WTC11 (cell line): Measurements from ENCODE around the gene ALG6. TPM values are rescaled to one million over a fixed set of nuclear protein-coding genes. Genes with fewer than 3 reads are reported as not detected.
A peak's percentile ranks its signal among the peaks of the same experiment; 100 is the strongest.

ENCODE experiments used
- ATAC-seq: fragments of 200-7000 bp; cut with Tn5 transposase; 2 replicates; pipeline ENCODE4 v1.10.0; 2021; ENCODE audit warnings: mild to moderate bottlenecking, moderate library complexity
- Bru-seq: library from RNA; stranded (reverse); fragments of 400-500 nt; gene quantifications from one replicate; lab custom pipeline; 2021; lab: Mats Ljungman, UMichigan
- CTCF ChIA-PET: fragments of 300-600 bp; sonication (Branson Sonifier 250); formaldehyde crosslinking; loops from one replicate; lab custom pipeline; 2021; ENCODE audit warnings: antibody characterized with exemption; lab: Charles Lee
- POLR2A ChIA-PET: fragments of 350-600 bp; sonication (Branson Sonifier 250); formaldehyde crosslinking; loops from one replicate; lab custom pipeline; 2021; ENCODE audit warnings: antibody characterized with exemption; lab: Charles Lee
- DNase-seq: peaks from one replicate; pipeline ENCODE4 v3.0.0; 2021; ENCODE audit warnings: low spot score
- H3K27ac Mint-ChIP-seq: 2 replicates; pipeline ENCODE4 v1.8.0; 2021; ENCODE audit warnings: mixed read lengths
- H3K27me3 Mint-ChIP-seq: 2 replicates; pipeline ENCODE4 v1.8.0; 2021; ENCODE audit warnings: low read depth, mild to moderate bottlenecking, moderate library complexity, mixed read lengths
- H3K36me3 Mint-ChIP-seq: 2 replicates; pipeline ENCODE4 v1.8.0; 2021; ENCODE audit warnings: mixed read lengths
- H3K4me1 Mint-ChIP-seq: 2 replicates; pipeline ENCODE4 v1.8.0; 2022; ENCODE audit warnings: mixed read lengths
- H3K4me3 Mint-ChIP-seq: 2 replicates; pipeline ENCODE4 v1.8.0; 2021; ENCODE audit warnings: mild to moderate bottlenecking, moderate library complexity, mixed read lengths
- H3K9me3 Mint-ChIP-seq: 2 replicates; pipeline ENCODE4 v1.8.0; 2021; ENCODE audit warnings: mixed read lengths
- ATF1 ChIP-seq: sonication (generic); formaldehyde crosslinking; IDR thresholded peaks from 2 replicates; pipeline ENCODE4 v1.8.1; 2023; ENCODE audit warnings: mild to moderate bottlenecking, moderate library complexity, missing genetic modification reagents
- JAZF1 ChIP-seq: fragments of 250-450 bp; sonication (Bioruptor Pico); IDR thresholded peaks from 2 replicates; pipeline ENCODE4 v1.9.0; 2021; ENCODE audit warnings: moderate library complexity, mild to moderate bottlenecking, inconsistent platforms
- KAT7 ChIP-seq: sonication (generic); formaldehyde crosslinking; IDR thresholded peaks from 2 replicates; pipeline ENCODE4 v1.8.1; 2023; ENCODE audit warnings: missing genetic modification reagents, mild to moderate bottlenecking, borderline replicate concordance
- SMAD4 ChIP-seq: sonication (generic); formaldehyde crosslinking; IDR thresholded peaks from 2 replicates; pipeline ENCODE4 v1.8.0; 2022; ENCODE audit warnings: mild to moderate bottlenecking, missing genetic modification reagents
- TEAD4 ChIP-seq: sonication (generic); formaldehyde crosslinking; IDR thresholded peaks from 2 replicates; pipeline ENCODE4 v1.8.0; 2022; ENCODE audit warnings: mild to moderate bottlenecking, missing genetic modification reagents
- ZNF121 ChIP-seq: sonication (generic); formaldehyde crosslinking; IDR thresholded peaks from 2 replicates; pipeline ENCODE4 v1.8.0; 2023; ENCODE audit warnings: missing genetic modification reagents
- ZNF138 ChIP-seq: sonication (generic); formaldehyde crosslinking; conservative IDR thresholded peaks from 2 replicates; pipeline ENCODE4 v1.8.1; 2022; ENCODE audit warnings: mild to moderate bottlenecking, moderate library complexity, missing genetic modification reagents
- long read RNA-seq, 3 experiments: library from RNA in 1 of 3; library from capped mRNA in 1 of 3; library from polyadenylated mRNA in 1 of 3; unstranded in 2 of 3; stranded (forward) in 1 of 3; transcript quantifications; one replicate each; pipeline ENCODE4 v2.0.0, GENCODE V29; 2021
- total RNA-seq: library from RNA; stranded (reverse); gene quantifications from 3 replicates; pipeline ENCODE4 v1.2.3, GENCODE V29; 2021
- TF ChIP-seq, protein P1 (sequence below): sonication (generic); formaldehyde crosslinking; IDR thresholded peaks from 2 replicates; pipeline ENCODE4 v1.8.1; 2023; ENCODE audit warnings: mild to moderate bottlenecking, missing genetic modification reagents, moderate library complexity
- TF ChIP-seq, protein P2 (sequence below): sonication (generic); formaldehyde crosslinking; IDR thresholded peaks from 2 replicates; pipeline ENCODE4 v1.8.1; 2023; ENCODE audit warnings: mild to moderate bottlenecking, missing genetic modification reagents
- TF ChIP-seq, protein P3 (sequence below): sonication (generic); formaldehyde crosslinking; IDR thresholded peaks from 2 replicates; pipeline ENCODE4 v1.8.0; 2022; ENCODE audit warnings: mild to moderate bottlenecking, missing genetic modification reagents
- TF ChIP-seq, protein P4 (sequence below): sonication (generic); formaldehyde crosslinking; IDR thresholded peaks from 2 replicates; pipeline ENCODE4 v1.8.0; 2023; ENCODE audit warnings: mild to moderate bottlenecking, missing genetic modification reagents
- TF ChIP-seq, protein P5 (sequence below): sonication (generic); formaldehyde crosslinking; IDR thresholded peaks from 2 replicates; pipeline ENCODE4 v1.8.0; 2022; ENCODE audit warnings: mild to moderate bottlenecking, missing genetic modification reagents
- TF ChIP-seq, protein P6 (sequence below): fragments of 250-450 bp; sonication (Bioruptor Pico); IDR thresholded peaks from 2 replicates; pipeline ENCODE4 v1.8.0; 2021; ENCODE audit warnings: mild to moderate bottlenecking
- TF ChIP-seq, protein P7 (sequence below): sonication (generic); formaldehyde crosslinking; IDR thresholded peaks from 2 replicates; pipeline ENCODE4 v1.8.1; 2022; ENCODE audit warnings: low read depth, mild to moderate bottlenecking, moderate library complexity, missing genetic modification reagents, borderline replicate concordance
- TF ChIP-seq, protein P8 (sequence below): sonication (generic); formaldehyde crosslinking; IDR thresholded peaks from 2 replicates; pipeline ENCODE4 v1.8.0; 2023; ENCODE audit warnings: missing genetic modification reagents, mild to moderate bottlenecking, borderline replicate concordance
- TF ChIP-seq, protein P9 (sequence below): sonication (generic); formaldehyde crosslinking; IDR thresholded peaks from 2 replicates; pipeline ENCODE4 v1.8.1; 2022; ENCODE audit warnings: mild to moderate bottlenecking, missing genetic modification reagents, moderate library complexity, borderline replicate concordance

The ALG6 gene
- total RNA-seq = 17.6 to 25.4 TPM (median 23.7 TPM) in 3 replicates
- percentile 72 among the genes with signal in this experiment for Bru-seq, nascent RNA
- long read RNA-seq, experiment 1, transcript ALG6-202 (15 exons, 3,371 nt) = major isoform, 72 of 109 reads
- long read RNA-seq, experiment 1, partial matches to known transcripts = 12 of 109 reads
- long read RNA-seq, experiment 1, other reads (novel, unspliced or antisense) = 23 of 109 reads
- long read RNA-seq, experiment 2, partial matches to known transcripts = 13 of 35 reads
- long read RNA-seq, experiment 2, other reads (novel, unspliced or antisense) = 18 of 35 reads
- long read RNA-seq, experiment 3, transcript ALG6-202 (15 exons, 3,371 nt) = major isoform, 53 of 70 reads
- long read RNA-seq, experiment 3, partial matches to known transcripts = 5 of 70 reads
- long read RNA-seq, experiment 3, other reads (novel, unspliced or antisense) = 11 of 70 reads

DNA sequence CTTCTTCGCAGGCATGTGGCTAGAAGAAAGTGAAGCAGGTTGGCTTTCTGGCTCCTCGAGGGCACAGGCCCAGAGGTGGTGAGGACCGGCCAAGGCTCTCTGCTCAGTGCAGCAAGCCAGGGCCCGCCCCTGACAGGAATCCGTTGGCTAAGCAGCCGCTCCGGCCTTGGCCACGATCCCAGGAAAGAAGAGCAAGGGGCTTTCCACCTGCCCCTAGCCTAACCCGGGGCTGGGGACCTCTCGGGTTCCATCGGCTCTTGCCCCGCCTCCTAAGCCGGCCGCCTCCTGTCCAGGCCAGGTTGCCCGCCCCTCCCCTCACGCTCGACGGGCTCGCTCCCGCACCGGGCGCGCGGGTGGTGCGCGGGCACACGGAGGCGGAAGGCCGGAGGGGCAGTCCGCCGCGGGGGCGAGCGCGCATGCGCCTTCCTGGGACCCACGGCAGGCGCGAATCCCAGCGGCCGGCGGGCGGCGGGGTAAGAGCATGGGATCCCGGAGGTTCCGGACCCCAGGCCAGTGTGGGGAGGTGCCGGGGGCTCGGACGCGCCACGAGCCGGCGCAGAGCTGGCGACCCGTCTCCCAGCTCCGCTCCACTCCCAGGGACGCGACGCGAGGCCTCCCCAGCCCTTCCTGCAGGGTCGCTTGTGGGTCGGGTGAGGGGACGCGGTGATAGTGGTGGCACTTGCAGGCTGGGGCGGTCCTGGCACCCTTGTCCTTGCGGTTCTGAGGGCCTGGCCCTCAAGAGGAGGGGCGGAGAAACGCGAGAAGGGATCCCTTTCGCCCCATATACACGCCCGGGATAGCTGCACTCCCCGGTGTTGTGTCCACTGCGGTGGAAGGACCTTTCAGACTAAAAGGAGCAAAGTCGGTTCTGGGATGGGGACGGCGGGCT is at the start of gene ALG6:
ALG6 (plus strand) TSS at position 413 of the 889 bp plus-strand sequence. CDS start 3,351 bp downstream, outside the sequence.
- peak within 1 kb of the TSS; percentile 96 for H3K4me3 Mint-ChIP-seq
- CTCF ChIA-PET = interaction anchor here (0.6 to 2.3 kb wide), 2 partner anchors 40 to 180 kb away, joined by 3 to 13 read pairs; no protein-coding TSS in a partner anchor
- peak; percentile 98 for ATAC-seq
- peaks cover 12% of the 10 kb centered on the region for H3K36me3 Mint-ChIP-seq
- peaks cover 24% of the 10 kb centered on the region for H3K4me1 Mint-ChIP-seq
- H3K9me3 Mint-ChIP-seq = peaks cover 7% of the 10 kb centered on the region
- DNase-seq = peak; percentile 98
- POLR2A ChIA-PET = interaction anchor here (1.7 kb wide), 1 partner anchor 37 kb away, joined by 5 read pairs; no protein-coding TSS in a partner anchor
- H3K27me3 Mint-ChIP-seq = peaks cover 12% of the 10 kb centered on the region
- H3K27ac Mint-ChIP-seq = peak within 1 kb of the TSS; percentile 87
- TF ChIP-seq, protein P1, sequence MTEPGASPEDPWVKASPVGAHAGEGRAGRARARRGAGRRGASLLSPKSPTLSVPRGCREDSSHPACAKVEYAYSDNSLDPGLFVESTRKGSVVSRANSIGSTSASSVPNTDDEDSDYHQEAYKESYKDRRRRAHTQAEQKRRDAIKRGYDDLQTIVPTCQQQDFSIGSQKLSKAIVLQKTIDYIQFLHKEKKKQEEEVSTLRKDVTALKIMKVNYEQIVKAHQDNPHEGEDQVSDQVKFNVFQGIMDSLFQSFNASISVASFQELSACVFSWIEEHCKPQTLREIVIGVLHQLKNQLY (CRISPR knock-in tag) = peak; percentile 94
- TF ChIP-seq ZNF138 (CRISPR knock-in tag) (0 out of 2 replicates have a peak, but pooled peaks have one; percentile 53), SMAD4 (CRISPR knock-in tag) (no peak), TEAD4 (CRISPR knock-in tag) (no peak), ATF1 (CRISPR knock-in tag) (peak; percentile 84), KAT7 (peak; percentile 64; the same call in 1 of the 2 replicates), JAZF1 (CRISPR knock-in tag) (no peak), ZNF121 (0 out of 2 replicates have a peak, but pooled peaks have one; percentile 48)
- TF ChIP-seq, protein P2, sequence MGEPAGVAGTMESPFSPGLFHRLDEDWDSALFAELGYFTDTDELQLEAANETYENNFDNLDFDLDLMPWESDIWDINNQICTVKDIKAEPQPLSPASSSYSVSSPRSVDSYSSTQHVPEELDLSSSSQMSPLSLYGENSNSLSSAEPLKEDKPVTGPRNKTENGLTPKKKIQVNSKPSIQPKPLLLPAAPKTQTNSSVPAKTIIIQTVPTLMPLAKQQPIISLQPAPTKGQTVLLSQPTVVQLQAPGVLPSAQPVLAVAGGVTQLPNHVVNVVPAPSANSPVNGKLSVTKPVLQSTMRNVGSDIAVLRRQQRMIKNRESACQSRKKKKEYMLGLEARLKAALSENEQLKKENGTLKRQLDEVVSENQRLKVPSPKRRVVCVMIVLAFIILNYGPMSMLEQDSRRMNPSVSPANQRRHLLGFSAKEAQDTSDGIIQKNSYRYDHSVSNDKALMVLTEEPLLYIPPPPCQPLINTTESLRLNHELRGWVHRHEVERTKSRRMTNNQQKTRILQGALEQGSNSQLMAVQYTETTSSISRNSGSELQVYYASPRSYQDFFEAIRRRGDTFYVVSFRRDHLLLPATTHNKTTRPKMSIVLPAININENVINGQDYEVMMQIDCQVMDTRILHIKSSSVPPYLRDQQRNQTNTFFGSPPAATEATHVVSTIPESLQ = no peak
- TF ChIP-seq, protein P3, sequence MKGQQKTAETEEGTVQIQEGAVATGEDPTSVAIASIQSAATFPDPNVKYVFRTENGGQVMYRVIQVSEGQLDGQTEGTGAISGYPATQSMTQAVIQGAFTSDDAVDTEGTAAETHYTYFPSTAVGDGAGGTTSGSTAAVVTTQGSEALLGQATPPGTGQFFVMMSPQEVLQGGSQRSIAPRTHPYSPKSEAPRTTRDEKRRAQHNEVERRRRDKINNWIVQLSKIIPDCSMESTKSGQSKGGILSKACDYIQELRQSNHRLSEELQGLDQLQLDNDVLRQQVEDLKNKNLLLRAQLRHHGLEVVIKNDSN (CRISPR knock-in tag) = no peak
- TF ChIP-seq, protein P4, sequence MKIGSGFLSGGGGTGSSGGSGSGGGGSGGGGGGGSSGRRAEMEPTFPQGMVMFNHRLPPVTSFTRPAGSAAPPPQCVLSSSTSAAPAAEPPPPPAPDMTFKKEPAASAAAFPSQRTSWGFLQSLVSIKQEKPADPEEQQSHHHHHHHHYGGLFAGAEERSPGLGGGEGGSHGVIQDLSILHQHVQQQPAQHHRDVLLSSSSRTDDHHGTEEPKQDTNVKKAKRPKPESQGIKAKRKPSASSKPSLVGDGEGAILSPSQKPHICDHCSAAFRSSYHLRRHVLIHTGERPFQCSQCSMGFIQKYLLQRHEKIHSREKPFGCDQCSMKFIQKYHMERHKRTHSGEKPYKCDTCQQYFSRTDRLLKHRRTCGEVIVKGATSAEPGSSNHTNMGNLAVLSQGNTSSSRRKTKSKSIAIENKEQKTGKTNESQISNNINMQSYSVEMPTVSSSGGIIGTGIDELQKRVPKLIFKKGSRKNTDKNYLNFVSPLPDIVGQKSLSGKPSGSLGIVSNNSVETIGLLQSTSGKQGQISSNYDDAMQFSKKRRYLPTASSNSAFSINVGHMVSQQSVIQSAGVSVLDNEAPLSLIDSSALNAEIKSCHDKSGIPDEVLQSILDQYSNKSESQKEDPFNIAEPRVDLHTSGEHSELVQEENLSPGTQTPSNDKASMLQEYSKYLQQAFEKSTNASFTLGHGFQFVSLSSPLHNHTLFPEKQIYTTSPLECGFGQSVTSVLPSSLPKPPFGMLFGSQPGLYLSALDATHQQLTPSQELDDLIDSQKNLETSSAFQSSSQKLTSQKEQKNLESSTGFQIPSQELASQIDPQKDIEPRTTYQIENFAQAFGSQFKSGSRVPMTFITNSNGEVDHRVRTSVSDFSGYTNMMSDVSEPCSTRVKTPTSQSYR (CRISPR knock-in tag) = peak; percentile 21
- TF ChIP-seq, protein P5, sequence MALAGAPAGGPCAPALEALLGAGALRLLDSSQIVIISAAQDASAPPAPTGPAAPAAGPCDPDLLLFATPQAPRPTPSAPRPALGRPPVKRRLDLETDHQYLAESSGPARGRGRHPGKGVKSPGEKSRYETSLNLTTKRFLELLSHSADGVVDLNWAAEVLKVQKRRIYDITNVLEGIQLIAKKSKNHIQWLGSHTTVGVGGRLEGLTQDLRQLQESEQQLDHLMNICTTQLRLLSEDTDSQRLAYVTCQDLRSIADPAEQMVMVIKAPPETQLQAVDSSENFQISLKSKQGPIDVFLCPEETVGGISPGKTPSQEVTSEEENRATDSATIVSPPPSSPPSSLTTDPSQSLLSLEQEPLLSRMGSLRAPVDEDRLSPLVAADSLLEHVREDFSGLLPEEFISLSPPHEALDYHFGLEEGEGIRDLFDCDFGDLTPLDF (CRISPR knock-in tag) = 0 out of 2 replicates have a peak, but pooled peaks have one; percentile 11
- TF ChIP-seq, protein P6, sequence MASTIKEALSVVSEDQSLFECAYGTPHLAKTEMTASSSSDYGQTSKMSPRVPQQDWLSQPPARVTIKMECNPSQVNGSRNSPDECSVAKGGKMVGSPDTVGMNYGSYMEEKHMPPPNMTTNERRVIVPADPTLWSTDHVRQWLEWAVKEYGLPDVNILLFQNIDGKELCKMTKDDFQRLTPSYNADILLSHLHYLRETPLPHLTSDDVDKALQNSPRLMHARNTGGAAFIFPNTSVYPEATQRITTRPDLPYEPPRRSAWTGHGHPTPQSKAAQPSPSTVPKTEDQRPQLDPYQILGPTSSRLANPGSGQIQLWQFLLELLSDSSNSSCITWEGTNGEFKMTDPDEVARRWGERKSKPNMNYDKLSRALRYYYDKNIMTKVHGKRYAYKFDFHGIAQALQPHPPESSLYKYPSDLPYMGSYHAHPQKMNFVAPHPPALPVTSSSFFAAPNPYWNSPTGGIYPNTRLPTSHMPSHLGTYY = no peak
- TF ChIP-seq, protein P7, sequence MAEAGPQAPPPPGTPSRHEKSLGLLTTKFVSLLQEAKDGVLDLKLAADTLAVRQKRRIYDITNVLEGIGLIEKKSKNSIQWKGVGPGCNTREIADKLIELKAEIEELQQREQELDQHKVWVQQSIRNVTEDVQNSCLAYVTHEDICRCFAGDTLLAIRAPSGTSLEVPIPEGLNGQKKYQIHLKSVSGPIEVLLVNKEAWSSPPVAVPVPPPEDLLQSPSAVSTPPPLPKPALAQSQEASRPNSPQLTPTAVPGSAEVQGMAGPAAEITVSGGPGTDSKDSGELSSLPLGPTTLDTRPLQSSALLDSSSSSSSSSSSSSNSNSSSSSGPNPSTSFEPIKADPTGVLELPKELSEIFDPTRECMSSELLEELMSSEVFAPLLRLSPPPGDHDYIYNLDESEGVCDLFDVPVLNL (CRISPR knock-in tag) = no peak
- TF ChIP-seq, protein P8, sequence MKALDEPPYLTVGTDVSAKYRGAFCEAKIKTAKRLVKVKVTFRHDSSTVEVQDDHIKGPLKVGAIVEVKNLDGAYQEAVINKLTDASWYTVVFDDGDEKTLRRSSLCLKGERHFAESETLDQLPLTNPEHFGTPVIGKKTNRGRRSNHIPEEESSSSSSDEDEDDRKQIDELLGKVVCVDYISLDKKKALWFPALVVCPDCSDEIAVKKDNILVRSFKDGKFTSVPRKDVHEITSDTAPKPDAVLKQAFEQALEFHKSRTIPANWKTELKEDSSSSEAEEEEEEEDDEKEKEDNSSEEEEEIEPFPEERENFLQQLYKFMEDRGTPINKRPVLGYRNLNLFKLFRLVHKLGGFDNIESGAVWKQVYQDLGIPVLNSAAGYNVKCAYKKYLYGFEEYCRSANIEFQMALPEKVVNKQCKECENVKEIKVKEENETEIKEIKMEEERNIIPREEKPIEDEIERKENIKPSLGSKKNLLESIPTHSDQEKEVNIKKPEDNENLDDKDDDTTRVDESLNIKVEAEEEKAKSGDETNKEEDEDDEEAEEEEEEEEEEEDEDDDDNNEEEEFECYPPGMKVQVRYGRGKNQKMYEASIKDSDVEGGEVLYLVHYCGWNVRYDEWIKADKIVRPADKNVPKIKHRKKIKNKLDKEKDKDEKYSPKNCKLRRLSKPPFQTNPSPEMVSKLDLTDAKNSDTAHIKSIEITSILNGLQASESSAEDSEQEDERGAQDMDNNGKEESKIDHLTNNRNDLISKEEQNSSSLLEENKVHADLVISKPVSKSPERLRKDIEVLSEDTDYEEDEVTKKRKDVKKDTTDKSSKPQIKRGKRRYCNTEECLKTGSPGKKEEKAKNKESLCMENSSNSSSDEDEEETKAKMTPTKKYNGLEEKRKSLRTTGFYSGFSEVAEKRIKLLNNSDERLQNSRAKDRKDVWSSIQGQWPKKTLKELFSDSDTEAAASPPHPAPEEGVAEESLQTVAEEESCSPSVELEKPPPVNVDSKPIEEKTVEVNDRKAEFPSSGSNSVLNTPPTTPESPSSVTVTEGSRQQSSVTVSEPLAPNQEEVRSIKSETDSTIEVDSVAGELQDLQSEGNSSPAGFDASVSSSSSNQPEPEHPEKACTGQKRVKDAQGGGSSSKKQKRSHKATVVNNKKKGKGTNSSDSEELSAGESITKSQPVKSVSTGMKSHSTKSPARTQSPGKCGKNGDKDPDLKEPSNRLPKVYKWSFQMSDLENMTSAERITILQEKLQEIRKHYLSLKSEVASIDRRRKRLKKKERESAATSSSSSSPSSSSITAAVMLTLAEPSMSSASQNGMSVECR = no peak; the same call in 1 of the 2 replicates
- TF ChIP-seq, protein P9, sequence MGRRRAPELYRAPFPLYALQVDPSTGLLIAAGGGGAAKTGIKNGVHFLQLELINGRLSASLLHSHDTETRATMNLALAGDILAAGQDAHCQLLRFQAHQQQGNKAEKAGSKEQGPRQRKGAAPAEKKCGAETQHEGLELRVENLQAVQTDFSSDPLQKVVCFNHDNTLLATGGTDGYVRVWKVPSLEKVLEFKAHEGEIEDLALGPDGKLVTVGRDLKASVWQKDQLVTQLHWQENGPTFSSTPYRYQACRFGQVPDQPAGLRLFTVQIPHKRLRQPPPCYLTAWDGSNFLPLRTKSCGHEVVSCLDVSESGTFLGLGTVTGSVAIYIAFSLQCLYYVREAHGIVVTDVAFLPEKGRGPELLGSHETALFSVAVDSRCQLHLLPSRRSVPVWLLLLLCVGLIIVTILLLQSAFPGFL (CRISPR knock-in tag) = no peak
